Adrenal gland (tissue), 5 donors: ENCODE data around the gene LDB2.

Experiments
- POLR2A ChIP-seq, 2 donors: fragments of 450-650 bp; IDR thresholded peaks; one replicate each; pipeline ENCODE4 v1.6.1; 2017; ENCODE audit warnings: antibody characterized with exemption in 2 of 2, mild to moderate bottlenecking in 2 of 2, moderate library complexity in 1 of 2
- TF ChIP-seq, protein P1 (sequence below), 6 experiments: fragments of 450-650 bp in 4 of 6; fragments of 200-600 bp in 2 of 6; sonication (generic) in 1 of 6; IDR thresholded peaks; 1 replicate in 5 of 6; 2 replicates in 1 of 6; pipeline versions ENCODE4 v1.5.1 to v1.8.0; 2016 to 2021; ENCODE audit warnings: antibody characterized with exemption in 6 of 6, mild to moderate bottlenecking in 2 of 6, moderate library complexity in 1 of 6
- donor health status: DM: no; HTN: no; CAD: no.

GRCh38 chr4:16492872-16493271 is 405.6 kb downstream of the LDB2 start:
- TF ChIP-seq, protein P1, sequence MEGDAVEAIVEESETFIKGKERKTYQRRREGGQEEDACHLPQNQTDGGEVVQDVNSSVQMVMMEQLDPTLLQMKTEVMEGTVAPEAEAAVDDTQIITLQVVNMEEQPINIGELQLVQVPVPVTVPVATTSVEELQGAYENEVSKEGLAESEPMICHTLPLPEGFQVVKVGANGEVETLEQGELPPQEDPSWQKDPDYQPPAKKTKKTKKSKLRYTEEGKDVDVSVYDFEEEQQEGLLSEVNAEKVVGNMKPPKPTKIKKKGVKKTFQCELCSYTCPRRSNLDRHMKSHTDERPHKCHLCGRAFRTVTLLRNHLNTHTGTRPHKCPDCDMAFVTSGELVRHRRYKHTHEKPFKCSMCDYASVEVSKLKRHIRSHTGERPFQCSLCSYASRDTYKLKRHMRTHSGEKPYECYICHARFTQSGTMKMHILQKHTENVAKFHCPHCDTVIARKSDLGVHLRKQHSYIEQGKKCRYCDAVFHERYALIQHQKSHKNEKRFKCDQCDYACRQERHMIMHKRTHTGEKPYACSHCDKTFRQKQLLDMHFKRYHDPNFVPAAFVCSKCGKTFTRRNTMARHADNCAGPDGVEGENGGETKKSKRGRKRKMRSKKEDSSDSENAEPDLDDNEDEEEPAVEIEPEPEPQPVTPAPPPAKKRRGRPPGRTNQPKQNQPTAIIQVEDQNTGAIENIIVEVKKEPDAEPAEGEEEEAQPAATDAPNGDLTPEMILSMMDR (IDR thresholded peaks at IDR 0.05), result no peak
- TF ChIP-seq POLR2A (IDR thresholded peaks at IDR 0.05), result no peak
